K562 (cell line): Measurements from ENCODE around the gene REG4. TPM values are rescaled to one million over a fixed set of nuclear protein-coding genes. Genes with fewer than 3 reads are reported as not detected.

Source experiments
- ATAC-seq: fragments of 200-7000 bp; cut with Tn5 transposase; 3 replicates; pipeline ENCODE4 v1.9.1; 2020; ENCODE audit warnings: moderate library complexity
- BruUV-seq: library from RNA; stranded (reverse); fragments of 400-500 nt; replicated peaks from 2 replicates; lab custom pipeline; 2021; lab: Mats Ljungman, UMichigan
- CTCF ChIA-PET: fragments of 300-600 bp; formaldehyde crosslinking; extraction: SDS; loops from one replicate; lab custom pipeline; 2021; ENCODE audit warnings: low intra/inter-chr PET ratio; lab: Yijun Ruan, JAX
- POLR2A ChIA-PET: fragments of 300-600, 350-650 bp; sonication (Branson Sonifier 250); formaldehyde crosslinking; extraction: SDS; loops from one replicate; lab custom pipeline; 2021; ENCODE audit warnings: antibody characterized with exemption, inconsistent platforms; lab: Yijun Ruan, JAX
- DNase-seq, 4 experiments: peaks; one replicate each; pipeline versions ENCODE4 v3.0.0 to v3.0.0-alpha.2; 2011 to 2018; ENCODE audit warnings: low spot score in 3 of 4, mixed read lengths in 3 of 4; ENCODE audit errors: extremely low read depth in 1 of 4
- FAIRE-seq: peaks from 2 replicates; lab custom pipeline; 2011; peaks lifted over from hg19 to GRCh38; lab: Jason Lieb, UNC
- H2AFZ ChIP-seq: 2 replicates; pipeline ENCODE4 v1.6.0; 2011; ENCODE audit warnings: low read depth, low read length, control low read depth, inconsistent platforms
- H3K27ac ChIP-seq: fragments of 200-600 bp; 3 replicates; pipeline ENCODE4 v1.8.0; 2011; ENCODE audit warnings: low read depth, mild to moderate bottlenecking, control low read depth, inconsistent platforms, low read length, moderate library complexity, mixed read lengths; ENCODE audit errors: extremely low read depth
- H3K27me3 ChIP-seq, 2 experiments: fragments of 300-600 bp in 1 of 2; 2 replicates in 1 of 2; 3 replicates in 1 of 2; pipeline versions ENCODE4 v1.6.0 to v1.8.0; 2011; ENCODE audit warnings: inconsistent platforms in 2 of 2, low read length in 2 of 2, mild to moderate bottlenecking in 1 of 2, mixed read lengths in 1 of 2, moderate library complexity in 1 of 2; ENCODE audit not compliant: control insufficient read depth in 2 of 2, insufficient read depth in 2 of 2
- H3K36me3 ChIP-seq: fragments of 300-600 bp; 3 replicates; pipeline ENCODE4 v1.8.0; 2011; ENCODE audit warnings: mild to moderate bottlenecking, low read length, inconsistent platforms; ENCODE audit not compliant: control insufficient read depth, insufficient read depth
- H3K4me1 ChIP-seq, 2 experiments: fragments of 200-600 bp in 1 of 2; replicated peaks in 1 of 2; 2 replicates in 1 of 2; 3 replicates in 1 of 2; pipeline versions ENCODE4 v1.5.1 to v1.8.0; 2011; ENCODE audit warnings: inconsistent platforms in 2 of 2, low read length in 2 of 2, mild to moderate bottlenecking in 1 of 2, mixed read lengths in 1 of 2, moderate library complexity in 1 of 2; ENCODE audit not compliant: control insufficient read depth in 2 of 2, insufficient read depth in 2 of 2
- H3K4me2 ChIP-seq: 2 replicates; pipeline ENCODE4 v1.6.1; 2011; ENCODE audit warnings: low read length, control low read depth, inconsistent platforms, mixed read lengths; ENCODE audit not compliant: insufficient read depth
- H3K4me3 ChIP-seq: fragments of 200-600 bp; sonication (generic), shearing (Covaris generic); 2 replicates; pipeline ENCODE4 v1.5.1; 2016; ENCODE audit warnings: control low read depth, inconsistent platforms
- H3K79me2 ChIP-seq: fragments of 200-600 bp; 3 replicates; pipeline ENCODE4 v1.8.0; 2011; ENCODE audit warnings: low read length, inconsistent platforms; ENCODE audit not compliant: control insufficient read depth, insufficient read depth
- H3K9ac ChIP-seq, 2 experiments: 2 replicates each; pipeline versions ENCODE4 v1.6.0 to v1.6.1; 2011; ENCODE audit warnings: low read depth in 2 of 2, low read length in 2 of 2, control low read depth in 1 of 2, inconsistent platforms in 1 of 2, mild to moderate bottlenecking in 1 of 2, mixed read lengths in 1 of 2; ENCODE audit not compliant: insufficient read depth in 1 of 2
- H3K9me1 ChIP-seq: one replicate; pipeline ENCODE4 v1.6.0; 2011; ENCODE audit warnings: inconsistent platforms, mild to moderate bottlenecking, low read length, moderate library complexity; ENCODE audit not compliant: control insufficient read depth, insufficient read depth
- H3K9me3 ChIP-seq: replicated peaks from 2 replicates; pipeline ENCODE4 v1.5.1; 2011; ENCODE audit warnings: low read depth, low read length, inconsistent platforms; ENCODE audit not compliant: control insufficient read depth, insufficient read depth
- H4K20me1 ChIP-seq: replicated peaks from 2 replicates; pipeline ENCODE4 v1.6.1; 2011; ENCODE audit warnings: low read length, inconsistent platforms, mixed read lengths; ENCODE audit not compliant: control insufficient read depth, insufficient read depth
- ARID1B ChIP-seq: fragments of 450-650 bp; IDR thresholded peaks from 2 replicates; pipeline ENCODE4 v1.6.1; 2016; ENCODE audit warnings: antibody characterized with exemption, mild to moderate bottlenecking, inconsistent platforms
- CBX2 ChIP-seq: fragments of 200-600 bp; sonication (generic); IDR thresholded peaks from one replicate; pipeline ENCODE4 v1.6.1; 2012; ENCODE audit warnings: mild to moderate bottlenecking, low read length, inconsistent platforms; ENCODE audit not compliant: insufficient read depth, poor library complexity, severe bottlenecking
- PML ChIP-seq: IDR thresholded peaks from 2 replicates; pipeline ENCODE4 v1.6.1; 2012; ENCODE audit warnings: low read length, inconsistent platforms
- ZNF785 ChIP-seq: fragments of 250-450 bp; sonication (Bioruptor Pico); IDR thresholded peaks from 2 replicates; pipeline ENCODE4 v1.4.0; 2020; ENCODE audit warnings: mild to moderate bottlenecking
- WGBS: fragments of 100-300 bp; shearing (Covaris generic); methylation state at CpG from one replicate; pipeline ENCODE4 v1.1.6; 2016; ENCODE audit warnings: low coverage, mixed read lengths; ENCODE audit not compliant: insufficient coverage; ENCODE audit errors: missing lambda C conversion rate; 5-methylcytosine and 5-hydroxymethylcytosine counted together
- in situ Hi-C: fragments of 300-500 bp; cut with MboI; formaldehyde crosslinking; loops from 4 replicates; pipeline ENCODE4 v1.15.0; 2018; ENCODE audit warnings: inconsistent platforms, mixed read lengths
- intact Hi-C: fragments of 100-400 bp; cut with micrococcal nuclease; formaldehyde crosslinking; loops from 2 replicates; pipeline ENCODE4 v1.14.2; 2022
- polyA plus RNA-seq, 8 experiments: library from polyadenylated mRNA; depleted of rRNA in 4 of 8; stranded (reverse) in 5 of 8; unstranded in 3 of 8; fragments of >200 nt; fragmentation: Nextera tagmentation in 2 of 8; fragmentation: Illumina TruSeq in 1 of 8; extraction: Ambion mirVana in 2 of 8; extraction: Trizol in 1 of 8; gene quantifications; 2 replicates each; pipeline versions ENCODE4 v1.2.1 to v1.2.3, GENCODE V29; 2011 to 2014; ENCODE audit warnings: inconsistent platforms in 1 of 8, missing spikeins in 1 of 8
- total RNA-seq, 7 experiments: library from RNA; depleted of rRNA in 6 of 7; stranded (reverse); fragments of >200 nt in 6 of 7; fragmentation: Illumina TruSeq in 2 of 7; extraction: Trizol in 2 of 7; gene quantifications; 2 replicates each; pipeline versions ENCODE4 v1.2.1 to v1.2.3, GENCODE V29; 2011 to 2021; ENCODE audit warnings: low replicate concordance in 1 of 7
- TF ChIP-seq, protein P1 (sequence below): sonication (generic); formaldehyde crosslinking; IDR thresholded peaks from 2 replicates; pipeline ENCODE4 v1.8.1; 2023; ENCODE audit warnings: mild to moderate bottlenecking, missing genetic modification reagents, moderate library complexity
- TF ChIP-seq, protein P2 (sequence below), 2 experiments: fragments of 450-650 bp; IDR thresholded peaks; 2 replicates each; pipeline ENCODE4 v1.6.1; 2016; ENCODE audit warnings: mild to moderate bottlenecking in 2 of 2, borderline replicate concordance in 1 of 2, low read depth in 1 of 2, moderate library complexity in 1 of 2

The REG4 gene
- total and polyA plus RNA-seq, 9 of the 15 experiments (the other 6 are each of a cell fraction or from before 2014, with no cell fraction given), result not detected

DNA sequence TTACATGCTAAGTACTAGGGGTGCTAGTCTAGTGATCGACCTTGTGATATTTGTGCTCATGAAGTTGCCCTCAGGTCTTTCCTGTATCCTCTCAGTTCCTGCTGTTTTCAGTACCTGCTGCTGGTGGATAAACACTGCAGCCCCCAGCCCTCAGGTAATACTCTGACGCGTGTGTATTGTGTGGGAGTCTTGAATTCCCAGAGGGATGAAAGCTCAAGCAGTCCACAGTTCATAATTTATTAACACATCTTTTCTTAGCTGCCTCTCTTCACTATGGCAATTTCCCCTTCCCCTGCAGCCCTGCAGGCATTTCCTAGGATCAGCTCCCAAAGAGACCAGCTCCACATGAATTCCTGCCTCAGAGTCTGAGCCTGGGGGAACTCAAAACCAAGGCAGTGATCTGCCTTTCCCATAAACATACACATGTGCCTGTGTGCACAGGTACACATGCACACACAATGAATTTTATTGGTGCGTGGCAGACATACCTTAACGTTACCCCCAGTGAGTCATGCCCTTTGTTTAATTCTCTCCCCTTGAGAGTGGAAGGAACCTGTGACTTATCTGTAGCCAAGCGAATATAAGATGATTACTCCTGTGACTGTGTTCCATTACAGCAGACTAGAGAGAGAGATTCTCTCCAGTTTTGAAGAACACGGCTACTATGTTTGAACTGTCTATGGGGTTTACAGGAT is 28.5 kb downstream of the REG4 start:
- Histone ChIP-seq H3K9me1 (no peaks in the 10 kb centered on the region), H3K4me3 (no peak overlapping the region), H3K27me3 (peaks cover 11 to 28% of the 10 kb centered on the region in 2 experiments; a peak in 4 of 5 replicates), H3K4me2 (no peak overlapping the region), H3K4me1 (0 out of 5 replicates have a peak, but pooled peaks cover 0 to 3% of the 10 kb centered on the region in 2 experiments), H3K27ac (no peak overlapping the region), H3K9ac (no peak overlapping the region), H2AFZ (no peak overlapping the region), H3K36me3 (no peaks in the 10 kb centered on the region), H3K9me3 (no peaks in the 10 kb centered on the region), H4K20me1 (no peaks in the 10 kb centered on the region), H3K79me2 (no peaks in the 10 kb centered on the region)
- FAIRE-seq, result no peak
- intact Hi-C loops (no loop called here), in situ Hi-C loops (no loop called here)
- ChIA-PET POLR2A (no interaction called here), CTCF (no interaction called here)
- DNase-seq, result no peak
- 0% methylated on average over 7 of the region's 7 CpGs for WGBS
- no TSS peak for BruUV-seq
- TF ChIP-seq CBX2 (no peak), ZNF785 (CRISPR knock-in tag) (no peak), PML (no peak), ARID1B (no peak)
- TF ChIP-seq, protein P1, sequence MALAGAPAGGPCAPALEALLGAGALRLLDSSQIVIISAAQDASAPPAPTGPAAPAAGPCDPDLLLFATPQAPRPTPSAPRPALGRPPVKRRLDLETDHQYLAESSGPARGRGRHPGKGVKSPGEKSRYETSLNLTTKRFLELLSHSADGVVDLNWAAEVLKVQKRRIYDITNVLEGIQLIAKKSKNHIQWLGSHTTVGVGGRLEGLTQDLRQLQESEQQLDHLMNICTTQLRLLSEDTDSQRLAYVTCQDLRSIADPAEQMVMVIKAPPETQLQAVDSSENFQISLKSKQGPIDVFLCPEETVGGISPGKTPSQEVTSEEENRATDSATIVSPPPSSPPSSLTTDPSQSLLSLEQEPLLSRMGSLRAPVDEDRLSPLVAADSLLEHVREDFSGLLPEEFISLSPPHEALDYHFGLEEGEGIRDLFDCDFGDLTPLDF (CRISPR knock-in tag), result no peak
- TF ChIP-seq, protein P2, sequence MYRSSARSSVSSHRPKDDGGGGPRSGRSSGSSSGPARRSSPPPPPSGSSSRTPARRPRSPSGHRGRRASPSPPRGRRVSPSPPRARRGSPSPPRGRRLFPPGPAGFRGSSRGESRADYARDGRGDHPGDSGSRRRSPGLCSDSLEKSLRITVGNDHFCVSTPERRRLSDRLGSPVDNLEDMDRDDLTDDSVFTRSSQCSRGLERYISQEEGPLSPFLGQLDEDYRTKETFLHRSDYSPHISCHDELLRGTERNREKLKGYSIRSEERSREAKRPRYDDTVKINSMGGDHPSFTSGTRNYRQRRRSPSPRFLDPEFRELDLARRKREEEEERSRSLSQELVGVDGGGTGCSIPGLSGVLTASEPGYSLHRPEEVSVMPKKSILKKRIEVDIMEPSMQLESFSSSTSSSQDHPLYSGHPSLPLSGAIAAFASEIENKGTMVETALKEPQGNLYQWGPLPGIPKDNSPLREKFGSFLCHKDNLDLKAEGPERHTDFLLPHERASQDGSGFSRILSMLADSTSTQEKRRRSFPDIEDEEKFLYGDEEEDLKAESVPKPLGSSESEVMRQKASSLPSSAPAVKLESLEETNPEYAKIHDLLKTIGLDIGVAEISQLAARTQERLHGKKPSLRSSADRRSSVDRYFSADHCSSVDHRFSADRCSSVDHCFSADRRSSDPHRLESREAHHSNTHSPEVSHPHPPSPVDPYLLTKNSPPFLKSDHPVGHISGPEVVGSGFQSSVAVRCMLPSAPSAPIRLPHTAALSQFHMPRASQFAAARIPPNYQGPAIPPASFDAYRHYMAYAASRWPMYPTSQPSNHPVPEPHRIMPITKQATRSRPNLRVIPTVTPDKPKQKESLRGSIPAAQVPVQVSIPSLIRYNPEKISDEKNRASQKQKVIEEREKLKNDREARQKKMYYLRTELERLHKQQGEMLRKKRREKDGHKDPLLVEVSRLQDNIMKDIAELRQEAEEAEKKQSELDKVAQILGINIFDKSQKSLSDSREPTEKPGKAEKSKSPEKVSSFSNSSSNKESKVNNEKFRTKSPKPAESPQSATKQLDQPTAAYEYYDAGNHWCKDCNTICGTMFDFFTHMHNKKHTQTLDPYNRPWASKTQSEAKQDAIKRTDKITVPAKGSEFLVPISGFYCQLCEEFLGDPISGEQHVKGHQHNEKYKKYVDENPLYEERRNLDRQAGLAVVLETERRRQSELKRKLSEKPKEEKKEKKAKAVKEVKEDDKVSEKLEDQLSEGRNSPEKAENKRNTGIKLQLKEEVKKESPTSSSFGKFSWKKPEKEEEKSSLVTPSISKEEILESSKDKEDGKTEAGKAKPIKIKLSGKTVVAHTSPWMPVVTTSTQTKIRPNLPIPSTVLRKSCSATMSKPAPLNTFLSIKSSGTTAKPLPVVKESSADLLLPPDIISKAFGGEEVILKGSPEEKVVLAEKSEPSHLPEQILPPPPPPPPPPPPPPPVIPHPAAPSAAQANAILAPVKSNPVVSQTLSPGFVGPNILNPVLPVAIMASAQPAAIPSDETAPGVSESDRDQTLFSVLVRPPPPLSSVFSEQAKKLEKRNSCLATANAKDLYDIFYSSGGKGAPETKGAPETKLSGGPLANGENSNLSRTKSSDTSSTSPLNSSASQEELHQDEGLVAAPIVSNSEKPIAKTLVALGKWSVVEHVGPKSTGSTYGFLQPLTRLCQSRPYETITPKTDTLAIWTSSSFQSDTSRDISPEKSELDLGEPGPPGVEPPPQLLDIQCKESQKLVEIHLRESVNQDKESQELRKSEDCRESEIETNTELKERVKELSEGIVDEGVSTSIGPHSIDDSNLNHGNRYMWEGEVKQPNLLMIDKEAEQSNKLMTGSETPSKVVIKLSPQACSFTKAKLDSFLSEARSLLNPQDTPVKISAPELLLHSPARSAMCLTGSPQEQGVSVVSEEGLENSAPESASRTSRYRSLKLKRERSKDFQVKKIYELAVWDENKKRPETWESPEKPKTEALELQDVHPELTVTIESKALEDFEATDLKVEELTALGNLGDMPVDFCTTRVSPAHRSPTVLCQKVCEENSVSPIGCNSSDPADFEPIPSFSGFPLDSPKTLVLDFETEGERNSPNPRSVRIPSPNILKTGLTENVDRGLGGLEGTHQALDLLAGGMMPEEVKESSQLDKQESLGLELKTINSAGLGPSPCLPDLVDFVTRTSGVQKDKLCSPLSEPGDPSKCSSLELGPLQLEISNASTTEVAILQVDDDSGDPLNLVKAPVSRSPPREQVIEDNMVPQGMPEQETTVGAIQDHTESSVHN (IDR thresholded peaks at IDR 0.05; ENCODE audit: borderline replicate concordance in 1 of 2, low read depth in 1 of 2), result no peak
- no peak for ATAC-seq
